Measurements from ENCODE around the gene SGMS1.
"Not testable (repeated sequence)": the region's sequence is repeated elsewhere in the genome, so short reads cannot be mapped to it uniquely, and the experiment has no call there.

SGMS1 gene

DNA sequence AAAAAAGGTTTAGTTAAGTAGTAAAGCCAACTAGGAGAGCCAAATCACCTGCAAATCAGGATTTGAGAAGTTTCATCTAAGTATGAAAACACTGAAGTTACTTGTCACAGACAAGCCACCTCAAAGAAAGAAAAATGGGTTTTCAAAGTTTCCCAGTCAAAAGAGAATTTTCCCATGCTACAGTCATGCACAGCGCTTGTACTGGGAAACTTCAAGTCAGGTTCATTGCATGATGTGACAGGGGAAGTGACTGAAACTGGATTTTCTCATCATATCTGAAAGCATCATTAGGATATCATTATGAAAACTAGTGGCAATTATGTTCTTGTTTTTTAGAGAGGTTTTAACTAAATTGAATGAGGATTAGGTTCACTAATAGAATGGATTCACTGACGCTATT lies 167.0 kb downstream of the SGMS1 start:
- DNase-seq = no peak

DNA sequence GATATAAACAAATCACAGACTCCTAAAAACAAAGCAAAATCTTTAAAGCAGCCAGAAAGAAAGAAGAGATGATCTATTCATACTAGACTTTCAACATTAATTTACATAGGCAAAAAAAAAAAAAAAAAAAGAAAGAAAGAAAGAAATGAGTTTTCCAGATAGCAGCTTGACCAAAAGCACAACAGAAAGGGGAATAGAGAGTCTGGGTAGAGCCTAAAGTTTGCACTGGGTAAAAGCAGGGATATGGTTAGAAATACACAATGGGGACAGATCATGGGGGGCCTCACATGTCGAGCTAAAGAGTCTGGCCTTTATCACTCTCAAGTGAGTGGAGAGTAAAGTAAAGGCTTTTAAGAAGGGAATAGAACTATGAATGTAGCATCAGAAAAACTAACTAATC lies 169.8 kb downstream of the SGMS1 start:
- no peak for DNase-seq

DNA sequence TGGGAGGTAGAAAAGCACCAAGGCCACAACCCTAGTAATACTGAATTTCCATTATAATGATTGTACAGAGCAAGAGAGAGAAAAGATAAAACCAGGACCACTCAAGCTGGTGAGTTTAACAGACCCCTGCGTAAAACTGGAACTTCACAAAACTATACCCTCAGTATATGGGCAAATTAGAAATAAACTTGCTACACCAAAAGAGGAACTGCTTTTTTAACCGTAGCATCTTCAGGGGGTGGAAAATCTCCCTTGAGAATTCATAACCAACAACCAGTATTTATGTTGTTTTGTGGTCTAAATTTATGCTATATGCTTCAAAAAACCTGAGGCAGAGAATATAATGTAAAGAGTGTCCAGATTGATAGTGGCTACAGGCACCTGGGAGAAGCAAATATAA lies 171.2 kb downstream of the SGMS1 start:
- no peak for DNase-seq

- no peak for DNase-seq
These were observed 176.1 kb downstream of the SGMS1 start for GRCh38 chr10:50447691-50448090.

DNA sequence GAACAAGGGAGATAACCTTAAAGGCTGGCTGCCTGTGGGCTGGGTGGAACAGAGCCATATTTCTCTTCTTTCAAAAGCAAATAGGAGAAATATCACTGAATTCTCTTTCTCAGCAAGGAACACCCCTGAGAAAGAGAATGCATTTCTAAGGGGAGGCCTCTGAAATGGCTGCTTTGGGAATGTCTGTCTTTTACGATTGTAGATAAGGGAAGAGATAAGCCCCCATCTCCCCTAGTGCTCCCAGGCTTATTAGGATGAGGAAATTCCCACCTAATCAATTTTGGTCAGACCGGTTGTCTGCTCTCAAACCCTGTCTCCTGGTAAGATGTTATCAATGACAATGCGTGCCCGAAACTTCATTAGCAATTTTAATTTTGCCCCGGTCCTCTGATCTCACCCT lies 178.0 kb downstream of the SGMS1 start:
- DNase-seq = not testable (repeated sequence)

DNA sequence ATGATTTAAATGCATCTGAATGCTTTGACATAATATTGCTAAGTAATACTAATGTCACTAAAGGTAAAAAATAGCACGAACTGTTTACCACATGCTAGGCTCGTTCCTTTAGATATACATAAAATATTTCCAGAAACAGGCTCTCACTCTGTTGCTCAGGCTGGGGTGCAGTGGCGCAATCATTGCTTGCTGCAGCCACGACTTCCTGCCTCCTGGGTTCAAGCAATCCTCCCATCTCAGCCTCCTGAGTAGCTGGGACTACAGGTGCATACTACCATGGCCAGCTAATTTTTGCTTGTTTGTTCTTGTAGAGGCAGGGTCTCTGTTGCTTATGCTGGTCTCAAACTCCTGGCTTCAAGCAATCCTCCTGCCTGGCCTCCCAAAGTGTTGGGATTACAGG lies 183.3 kb downstream of the SGMS1 start:
- no peak for DNase-seq

DNA sequence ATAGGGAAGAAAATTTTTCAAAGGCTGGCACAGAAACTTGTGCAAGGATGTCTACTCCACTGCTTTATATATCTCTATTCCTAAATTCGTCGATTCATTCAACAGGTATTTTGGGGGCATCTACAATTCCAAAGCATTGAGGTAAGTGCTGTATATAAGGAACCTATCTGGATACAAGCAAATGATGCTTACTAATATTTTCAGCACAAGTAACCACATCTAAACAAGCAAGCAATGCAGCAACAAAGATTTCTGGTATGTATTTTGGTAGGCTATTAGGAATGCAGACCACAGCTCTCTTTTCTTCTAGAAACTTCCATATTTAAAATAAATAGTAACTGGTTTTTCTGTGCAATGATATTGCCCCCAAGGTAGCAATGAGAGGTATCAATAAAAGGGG lies 183.9 kb downstream of the SGMS1 start:
- no peak for DNase-seq

- DNase-seq = no peak
These were observed 184.6 kb downstream of the SGMS1 start for GRCh38 chr10:50439187-50439586.

- DNase-seq = no peak
These were observed 185.5 kb downstream of the SGMS1 start for GRCh38 chr10:50438049-50438936.

- no peak for DNase-seq
These were observed 186.5 kb downstream of the SGMS1 start for GRCh38 chr10:50437248-50437647.

GRCh38 chr10:50436805-50437204 lies 187.0 kb downstream of the SGMS1 start:
- no peak for DNase-seq

- no peak for DNase-seq
These were observed 191.3 kb downstream of the SGMS1 start for GRCh38 chr10:50432211-50433009.

DNA sequence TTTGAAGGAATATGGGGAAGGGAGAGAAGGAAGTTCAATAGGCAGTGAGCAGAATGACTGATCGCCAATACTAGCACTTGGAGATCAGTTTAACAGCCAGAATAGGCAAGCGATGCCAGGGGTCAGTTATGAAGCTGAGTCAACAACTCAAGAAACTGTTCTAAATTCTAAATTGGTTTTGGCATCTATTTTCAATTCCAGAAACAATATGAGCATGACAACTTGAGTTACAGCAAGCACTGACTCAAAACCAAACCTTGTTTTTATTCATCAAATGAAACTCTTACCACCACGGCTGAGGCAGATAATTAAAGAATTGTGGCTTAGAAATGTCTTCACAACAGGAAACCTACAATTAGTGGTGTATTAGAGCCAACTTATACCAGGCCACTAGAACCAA lies 192.0 kb downstream of the SGMS1 start:
- DNase-seq = no peak

DNA sequence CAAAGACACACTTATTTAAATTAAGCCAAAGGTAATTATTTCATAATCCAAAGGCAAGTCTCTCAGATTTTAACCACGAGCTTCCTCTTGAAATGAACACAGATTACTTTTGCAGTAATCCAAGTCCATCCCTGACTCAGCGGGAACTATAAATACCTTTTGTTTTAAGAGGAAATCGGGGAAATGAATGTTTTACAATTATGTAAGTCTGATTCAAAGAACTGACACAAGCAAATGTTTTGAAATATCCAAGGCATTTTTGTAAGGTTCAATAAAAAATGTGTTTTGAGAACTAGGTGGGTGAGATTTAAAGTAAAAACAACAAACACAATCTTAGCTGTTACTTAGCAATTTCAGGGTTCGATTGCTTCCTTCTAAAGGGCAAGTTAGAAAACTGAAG lies 192.6 kb downstream of the SGMS1 start:
- DNase-seq = no peak

DNA sequence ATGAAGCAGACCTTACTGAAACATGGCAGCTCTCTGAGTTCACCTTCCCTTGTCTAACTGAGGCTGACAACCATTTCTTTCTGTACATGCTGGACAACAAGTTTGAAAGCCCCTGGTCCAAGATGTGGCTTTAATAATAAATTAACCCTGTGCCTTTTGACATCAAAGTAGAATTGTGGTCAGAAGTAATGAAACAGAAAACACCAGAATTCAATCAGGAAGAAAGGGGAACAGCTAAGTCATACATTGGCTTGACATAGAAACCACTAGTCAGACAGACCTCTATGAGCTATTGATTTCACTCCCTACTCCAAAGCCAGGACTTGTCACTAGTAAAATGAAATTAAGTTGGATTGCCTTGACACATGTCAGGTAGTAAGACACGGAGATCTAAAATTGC lies 197.3 kb downstream of the SGMS1 start:
- DNase-seq = no peak

DNA sequence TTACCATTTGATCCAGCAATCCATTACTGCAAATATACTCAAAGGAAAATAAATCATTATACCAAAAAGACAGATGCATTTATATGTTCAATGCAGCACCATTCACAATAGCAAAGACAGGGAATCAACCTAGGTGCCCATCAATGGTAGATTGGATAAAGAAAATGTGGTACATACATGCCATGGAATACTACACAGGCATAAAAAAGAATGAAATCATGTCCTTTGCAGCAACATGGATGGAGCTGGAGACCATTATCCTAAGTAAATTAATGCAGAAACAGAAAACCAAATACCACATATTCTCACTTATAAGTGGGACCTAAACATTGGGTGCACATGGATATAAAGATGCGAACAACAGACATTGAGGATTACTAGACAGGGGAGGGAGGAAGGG lies 198.5 kb downstream of the SGMS1 start:
- DNase-seq = not testable (repeated sequence)

- no peak for DNase-seq
These were observed 200.3 kb downstream of the SGMS1 start for GRCh38 chr10:50423448-50423847.

GRCh38 chr10:50422259-50422658 lies 201.5 kb downstream of the SGMS1 start:
- DNase-seq = no peak

- no peak for DNase-seq
These were observed 202.6 kb downstream of the SGMS1 start for GRCh38 chr10:50421026-50421719.

DNA sequence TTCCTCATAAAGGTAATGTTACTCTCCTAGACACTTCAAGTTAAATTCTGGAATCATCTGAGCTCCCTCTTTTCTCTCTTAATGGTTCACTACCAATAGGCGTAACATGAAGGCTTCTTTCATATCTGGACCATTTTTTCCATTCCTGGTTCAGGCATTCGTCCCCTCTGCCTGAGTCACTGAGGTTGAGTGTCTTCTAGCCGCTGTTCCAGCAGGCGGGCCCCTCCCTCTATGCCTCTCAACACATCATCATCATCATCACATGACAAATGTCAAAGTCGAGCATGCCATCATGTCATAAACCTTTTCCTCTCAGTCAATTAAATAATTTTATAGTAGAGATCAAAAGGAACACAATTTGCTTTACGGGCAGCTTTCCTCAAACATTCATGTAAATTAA lies 203.6 kb downstream of the SGMS1 start:
- DNase-seq = no peak

DNA sequence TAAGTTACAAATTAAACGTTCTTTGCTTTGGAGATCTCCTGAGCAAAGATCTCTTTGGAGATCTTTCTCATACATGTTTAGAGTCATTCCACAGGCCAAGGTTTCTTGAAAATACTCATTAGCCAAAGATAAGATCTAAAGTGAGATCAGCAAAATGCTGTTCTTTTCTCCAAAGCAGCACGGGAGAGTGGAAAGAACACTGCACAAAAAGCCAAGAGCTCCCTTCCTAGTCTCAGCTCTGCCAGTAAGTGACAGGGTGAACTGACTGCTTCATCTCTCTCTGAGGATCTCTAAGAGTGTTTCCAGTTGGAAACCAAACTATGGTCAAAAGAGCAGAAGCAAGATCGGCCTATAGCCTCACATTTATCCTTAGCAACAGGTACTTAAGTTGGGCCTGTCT lies 204.0 kb downstream of the SGMS1 start:
- no peak for DNase-seq

DNA sequence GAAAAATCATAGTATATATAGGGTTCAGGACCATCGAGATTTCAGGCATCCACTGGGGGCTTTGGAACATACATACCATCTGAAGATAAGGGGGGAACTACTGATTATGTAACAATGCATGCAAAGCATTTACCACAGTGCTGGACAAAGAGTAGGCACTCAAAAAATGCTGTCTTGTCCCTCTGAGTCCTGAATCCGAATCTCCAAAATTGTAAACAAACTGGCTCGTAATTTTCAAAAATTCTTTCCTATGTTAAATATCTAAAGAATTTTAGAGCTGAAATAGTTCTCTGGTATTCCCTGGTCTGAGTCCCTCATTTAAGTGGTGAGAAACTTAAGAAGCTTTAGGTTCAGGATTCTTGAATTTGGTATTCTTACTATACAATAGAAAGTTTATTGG lies 204.7 kb downstream of the SGMS1 start:
- DNase-seq = no peak
